ENCODE data around the gene MEIS1.

DNA sequence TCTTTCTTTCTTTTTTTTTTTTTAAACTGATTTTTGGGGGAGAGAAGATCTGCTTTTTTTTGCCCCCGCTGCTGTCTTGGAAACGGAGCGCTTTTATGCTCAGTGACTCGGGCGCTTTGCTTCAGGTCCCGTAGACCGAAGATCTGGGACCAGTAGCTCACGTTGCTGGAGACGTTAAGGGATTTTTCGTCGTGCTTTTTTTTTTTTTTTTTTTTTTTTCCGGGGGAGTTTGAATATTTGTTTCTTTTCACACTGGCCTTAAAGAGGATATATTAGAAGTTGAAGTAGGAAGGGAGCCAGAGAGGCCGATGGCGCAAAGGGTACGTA is 587 bp downstream of the MEIS1 start:
- no peak for TF ChIP-seq POU5F1 (IDR thresholded peaks at IDR 0.05; ENCODE audit: low read depth, low read length)
- no peak for TF ChIP-seq SRF (IDR thresholded peaks at IDR 0.05; ENCODE audit: low read depth, low read length)
- TF ChIP-seq RNF2 (IDR thresholded peaks at IDR 0.05; ENCODE audit: borderline replicate concordance, low read depth, low read length, missing control alignments, poor library complexity, severe bottlenecking): peak; percentile 73
- no peak for TF ChIP-seq YY1 (IDR thresholded peaks at IDR 0.05; ENCODE audit: low read depth, low read length)
- TF ChIP-seq, protein P1, sequence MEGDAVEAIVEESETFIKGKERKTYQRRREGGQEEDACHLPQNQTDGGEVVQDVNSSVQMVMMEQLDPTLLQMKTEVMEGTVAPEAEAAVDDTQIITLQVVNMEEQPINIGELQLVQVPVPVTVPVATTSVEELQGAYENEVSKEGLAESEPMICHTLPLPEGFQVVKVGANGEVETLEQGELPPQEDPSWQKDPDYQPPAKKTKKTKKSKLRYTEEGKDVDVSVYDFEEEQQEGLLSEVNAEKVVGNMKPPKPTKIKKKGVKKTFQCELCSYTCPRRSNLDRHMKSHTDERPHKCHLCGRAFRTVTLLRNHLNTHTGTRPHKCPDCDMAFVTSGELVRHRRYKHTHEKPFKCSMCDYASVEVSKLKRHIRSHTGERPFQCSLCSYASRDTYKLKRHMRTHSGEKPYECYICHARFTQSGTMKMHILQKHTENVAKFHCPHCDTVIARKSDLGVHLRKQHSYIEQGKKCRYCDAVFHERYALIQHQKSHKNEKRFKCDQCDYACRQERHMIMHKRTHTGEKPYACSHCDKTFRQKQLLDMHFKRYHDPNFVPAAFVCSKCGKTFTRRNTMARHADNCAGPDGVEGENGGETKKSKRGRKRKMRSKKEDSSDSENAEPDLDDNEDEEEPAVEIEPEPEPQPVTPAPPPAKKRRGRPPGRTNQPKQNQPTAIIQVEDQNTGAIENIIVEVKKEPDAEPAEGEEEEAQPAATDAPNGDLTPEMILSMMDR (IDR thresholded peaks at IDR 0.05; ENCODE audit: control extremely low read depth in 1 of 3, insufficient read depth in 1 of 3, low read depth in 1 of 3, low read length in 3 of 3): no peak
- no peak for TF ChIP-seq CHD2 (IDR thresholded peaks at IDR 0.05; ENCODE audit: low read length)

All from H1 (cell line).